HG03378 (cell line): ENCODE results near the gene AFF3.
"Not testable (repeated sequence)": the region's sequence is repeated elsewhere in the genome, so short reads cannot be mapped to it uniquely, and the experiment has no call there.

Experiments used
- ATAC-seq: cut with Tn5 transposase; IDR thresholded peaks from one replicate; pipeline ENCODE4 v1.9.1; 2021; ENCODE audit warnings: mild to moderate bottlenecking, moderate library complexity; ENCODE audit not compliant: unreplicated experiment

The AFF3 gene

DNA sequence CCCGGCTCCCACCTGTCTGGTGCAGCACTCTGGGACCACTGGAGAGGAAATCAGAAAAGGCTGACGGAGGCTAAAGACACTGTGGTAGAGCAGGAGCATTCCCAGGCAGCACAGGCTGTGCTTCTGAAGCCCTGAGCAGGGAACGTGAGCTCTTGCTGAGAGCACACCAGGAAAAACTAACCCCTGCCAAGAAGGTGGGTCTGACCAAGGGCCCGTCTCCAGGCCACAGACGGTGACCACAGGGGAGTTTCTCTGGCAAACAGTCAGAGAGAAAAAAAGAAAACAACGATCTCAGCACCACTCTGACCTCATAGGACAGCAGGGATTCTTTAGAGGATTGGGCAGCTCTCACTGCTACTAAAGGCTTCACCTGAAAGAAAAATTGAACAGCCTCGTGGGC is 201.4 kb downstream of the AFF3 start:
- no peak for ATAC-seq

DNA sequence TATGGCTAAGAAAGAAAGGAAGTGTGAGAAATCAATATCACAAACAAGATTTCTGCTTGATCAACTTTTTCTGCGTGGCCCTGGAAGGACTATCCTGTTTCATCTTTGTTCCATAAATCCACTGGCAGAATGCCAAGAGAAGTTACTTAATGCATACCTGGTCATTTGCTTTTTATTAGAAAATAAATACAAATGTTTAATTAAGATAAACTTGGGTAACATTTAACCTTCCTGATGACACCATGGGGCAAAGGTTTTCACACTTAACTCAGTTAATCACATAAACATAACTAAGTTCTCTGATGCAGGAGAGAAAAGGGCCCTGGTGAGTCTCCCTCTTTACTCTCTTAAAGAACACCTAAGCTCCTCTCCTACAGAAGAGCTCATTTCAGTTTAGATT is 203.3 kb downstream of the AFF3 start:
- ATAC-seq = no peak

DNA sequence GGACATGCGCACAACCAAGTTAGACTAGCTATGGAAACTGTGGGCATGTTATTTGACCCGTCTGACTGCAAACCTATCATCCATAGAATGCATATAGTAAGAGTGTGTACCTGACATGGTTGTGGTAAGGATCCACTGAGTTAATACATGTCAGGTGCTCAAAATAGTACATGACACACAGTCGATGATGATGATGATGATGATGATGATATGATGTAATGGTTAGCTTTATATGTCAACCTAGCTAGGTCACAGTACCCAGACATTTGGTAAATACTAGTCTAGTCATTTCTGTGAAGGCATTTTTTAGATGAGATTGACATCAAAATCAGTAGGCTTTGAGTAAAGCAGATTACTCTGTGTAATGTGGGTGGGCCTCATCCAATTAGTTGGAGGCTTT is 204.1 kb downstream of the AFF3 start:
- ATAC-seq = no peak

DNA sequence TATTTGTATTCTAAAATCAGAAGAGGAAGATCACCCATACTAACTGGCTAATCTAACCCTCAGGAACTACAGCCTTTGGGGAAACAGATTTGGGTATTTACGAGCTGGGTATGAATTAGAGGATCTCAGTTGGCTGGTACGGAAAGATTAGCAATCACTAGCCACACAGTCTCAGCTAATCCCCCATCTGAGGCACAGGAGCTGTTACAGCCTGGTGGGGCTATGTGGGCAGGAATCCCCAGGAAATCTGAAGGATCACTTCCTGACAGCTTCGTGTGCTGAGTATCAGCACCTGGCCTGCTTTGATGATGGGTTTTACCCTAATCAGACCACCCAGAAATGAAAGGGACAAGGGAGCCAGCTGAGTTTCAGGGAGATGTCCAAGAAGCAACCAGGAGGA is 206.3 kb downstream of the AFF3 start:
- no peak for ATAC-seq

DNA sequence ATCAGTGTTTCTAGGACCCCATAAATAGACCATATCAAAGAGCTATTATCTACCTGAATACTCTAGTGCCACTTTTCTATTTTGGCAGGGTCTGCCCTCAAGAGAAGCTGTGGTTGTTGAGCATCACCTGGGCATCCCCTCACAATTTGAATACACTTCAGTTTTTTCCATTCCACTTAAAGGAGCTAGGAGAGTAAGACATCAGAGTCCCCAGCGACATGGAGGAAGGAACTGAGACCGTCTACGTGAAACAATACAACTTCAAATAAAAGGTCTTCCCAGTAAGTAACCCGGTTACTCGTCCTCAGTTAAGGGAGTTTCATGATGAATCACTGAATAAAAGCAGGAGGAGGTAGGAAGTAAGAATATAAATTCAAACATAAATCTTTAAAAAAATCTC is 206.7 kb downstream of the AFF3 start:
- ATAC-seq = no peak

DNA sequence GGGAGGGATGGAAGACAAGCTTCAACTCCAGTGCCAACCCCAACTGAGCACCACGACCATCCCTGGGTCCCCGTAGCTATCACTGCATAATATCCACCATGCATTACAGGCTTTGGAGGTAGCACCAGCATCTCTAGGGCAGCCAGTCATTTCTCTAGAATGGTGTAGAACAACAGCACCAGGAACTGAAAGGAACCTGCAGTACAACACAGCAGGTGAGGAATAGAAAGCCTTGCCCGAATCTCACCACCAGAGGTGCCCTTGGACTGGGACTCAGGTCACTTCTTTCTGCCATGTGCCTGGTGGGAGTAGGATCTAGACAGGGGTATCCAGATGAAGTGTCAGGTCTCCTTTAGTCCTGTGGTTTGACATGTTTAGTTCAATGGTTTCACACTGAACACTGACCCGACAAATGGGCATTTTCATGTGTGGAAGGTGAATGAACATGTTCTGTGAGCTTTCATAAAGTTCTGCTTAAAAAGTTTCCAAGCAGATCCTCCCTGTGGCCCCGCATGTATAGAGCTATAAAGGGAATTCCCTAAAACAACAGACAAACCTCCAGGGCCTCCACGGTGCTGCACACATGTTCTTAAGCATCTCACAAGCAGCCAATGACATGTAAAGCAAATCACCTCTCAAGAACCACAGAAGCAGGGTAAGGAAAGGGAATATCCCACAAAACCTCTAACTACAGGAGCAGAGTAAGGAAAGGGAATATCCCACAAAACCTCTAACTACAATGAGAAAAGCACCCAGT is 208.3 kb downstream of the AFF3 start:
- no peak for ATAC-seq

DNA sequence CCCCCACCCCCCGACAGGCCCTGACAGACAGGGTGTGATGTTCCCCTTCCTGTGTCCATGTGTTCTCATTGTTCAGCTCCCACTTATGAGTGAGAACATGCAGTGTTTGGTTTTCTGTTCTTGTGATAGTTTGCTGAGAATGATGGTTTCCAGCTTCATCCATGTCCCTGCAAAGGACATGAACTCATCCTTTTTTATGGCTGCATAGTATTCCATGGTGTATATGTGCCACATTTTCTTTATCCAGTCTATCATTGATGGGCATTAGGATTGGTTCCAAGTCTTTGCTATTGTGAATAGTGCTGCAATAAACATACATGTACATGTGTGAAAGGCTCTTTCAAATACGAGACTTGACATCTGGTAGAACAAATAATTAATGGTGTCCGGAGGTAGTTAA is 208.9 kb downstream of the AFF3 start:
- not testable (repeated sequence) for ATAC-seq

DNA sequence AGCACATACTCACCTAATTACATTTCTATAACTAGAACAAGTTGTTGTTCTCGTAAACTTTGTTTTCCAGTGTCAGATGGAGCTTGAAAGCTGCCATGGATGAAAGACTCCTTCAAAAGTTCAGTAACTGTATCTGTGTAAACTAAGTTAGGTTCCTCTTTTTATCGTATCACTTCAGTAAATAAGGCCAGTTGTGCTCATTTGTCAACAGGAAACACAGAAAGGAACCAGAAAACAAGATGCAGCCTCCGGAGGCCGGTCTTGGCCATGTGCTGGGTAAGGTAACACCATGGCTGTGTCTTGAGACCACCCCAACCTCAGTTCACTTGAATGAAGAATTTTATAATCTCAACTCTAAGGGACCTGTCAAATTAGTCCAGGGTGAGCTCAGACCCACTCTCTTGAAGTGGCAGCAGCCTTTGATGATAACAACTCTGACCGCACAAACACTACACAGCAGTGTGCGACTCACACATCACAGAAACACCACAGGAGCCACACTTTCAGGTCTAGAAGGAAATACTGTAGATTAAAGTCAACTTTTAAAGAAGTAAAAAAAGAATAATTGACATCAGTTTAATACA is 213.8 kb downstream of the AFF3 start:
- no peak for ATAC-seq

DNA sequence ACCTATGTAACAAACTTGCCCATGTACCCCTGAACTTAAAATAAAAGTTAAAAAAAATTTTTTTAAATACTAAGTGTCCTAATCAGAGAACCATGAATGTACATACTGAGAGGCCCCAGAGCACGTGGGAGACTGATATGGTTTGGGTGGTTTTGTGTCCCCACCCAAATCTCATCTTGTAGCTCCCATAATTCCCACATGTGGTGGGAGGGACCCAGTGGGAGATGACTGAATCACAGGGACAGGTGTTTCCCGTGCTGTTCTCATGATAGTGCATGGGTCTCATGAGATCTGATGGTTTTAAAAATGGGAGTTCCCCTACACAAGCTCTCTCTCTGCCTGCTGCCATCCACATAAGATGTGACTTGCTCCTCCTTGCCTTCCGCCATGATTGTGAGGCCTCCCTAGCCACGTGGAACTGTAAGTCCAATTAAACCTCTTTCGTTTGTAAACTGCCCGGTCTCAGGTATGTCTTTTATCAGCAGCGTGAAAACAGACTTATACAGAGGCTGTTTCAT is 214.6 kb downstream of the AFF3 start:
- not testable (repeated sequence) for ATAC-seq

DNA sequence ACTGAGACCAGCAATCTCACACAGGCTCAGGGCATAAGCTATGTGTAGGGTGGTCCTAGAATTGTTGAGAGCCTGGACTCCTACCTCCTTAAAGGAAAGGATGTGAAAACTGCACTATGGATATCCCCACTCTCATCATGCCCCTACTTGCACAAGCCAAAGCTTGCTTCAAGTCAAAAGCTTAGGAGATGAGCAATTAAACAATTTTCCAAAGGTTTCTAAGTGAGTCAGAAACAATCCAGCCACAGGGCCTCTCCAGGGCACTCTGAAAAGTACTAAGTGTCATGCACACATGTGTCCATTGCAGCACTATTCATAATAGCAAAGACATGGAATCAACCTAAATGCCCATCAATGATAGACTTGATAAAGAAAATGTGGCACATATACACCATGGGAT is 215.4 kb downstream of the AFF3 start:
- no peak for ATAC-seq

DNA sequence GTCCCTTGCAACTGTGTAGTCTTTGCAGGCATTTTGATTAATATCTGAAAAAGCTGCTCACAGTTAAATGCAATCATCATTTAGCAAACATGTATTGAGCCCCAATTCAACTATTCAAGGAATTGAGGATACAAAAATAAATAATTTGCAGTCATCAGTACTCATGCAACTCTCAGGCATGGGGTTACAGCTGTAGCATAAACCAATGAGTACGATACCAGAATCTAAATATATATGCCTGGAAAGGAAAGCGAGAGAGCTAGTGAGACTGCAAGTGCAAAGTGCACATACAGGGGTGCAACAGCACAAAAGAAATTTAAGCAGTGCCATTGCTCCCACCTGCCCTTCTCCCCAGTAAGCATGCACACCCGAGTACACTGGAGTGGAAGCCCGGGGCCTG is 216.4 kb downstream of the AFF3 start:
- no peak for ATAC-seq

DNA sequence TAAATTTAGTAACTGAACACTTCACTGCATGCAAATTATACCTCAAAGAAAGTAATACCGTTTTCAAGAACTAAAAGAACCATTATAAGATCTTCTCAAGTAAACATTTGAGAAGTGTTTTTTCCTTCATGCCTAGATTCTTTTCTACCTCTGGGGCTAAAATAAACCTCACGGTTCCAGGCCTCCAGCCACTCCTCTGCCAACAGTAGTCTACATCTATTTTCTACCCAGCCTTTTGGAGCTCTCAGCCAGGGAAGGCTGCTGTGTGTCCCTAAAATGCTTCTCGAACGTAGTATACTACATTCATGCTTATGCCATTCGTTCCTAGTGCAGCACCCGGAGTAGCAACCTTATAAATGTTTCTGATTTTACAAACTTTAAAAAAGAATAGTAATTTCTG is 219.7 kb downstream of the AFF3 start:
- no peak for ATAC-seq

DNA sequence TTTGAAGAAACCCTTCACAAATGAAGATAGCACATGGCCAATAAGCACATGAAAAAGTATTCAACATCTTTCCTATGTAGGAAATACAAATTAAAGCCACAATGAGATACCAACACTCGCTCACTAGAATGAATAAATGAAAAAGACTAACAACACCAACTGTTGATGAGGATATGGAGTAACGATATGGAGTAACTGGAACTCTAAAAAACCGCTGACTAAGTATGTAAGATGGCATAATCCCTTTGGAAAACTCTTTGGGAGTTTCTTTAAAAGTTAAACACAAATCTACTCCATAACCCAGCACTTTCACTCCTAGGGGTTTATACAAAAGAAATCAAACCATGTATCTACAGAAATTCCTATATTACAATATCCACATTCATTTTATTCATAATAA is 220.5 kb downstream of the AFF3 start:
- ATAC-seq = no peak

DNA sequence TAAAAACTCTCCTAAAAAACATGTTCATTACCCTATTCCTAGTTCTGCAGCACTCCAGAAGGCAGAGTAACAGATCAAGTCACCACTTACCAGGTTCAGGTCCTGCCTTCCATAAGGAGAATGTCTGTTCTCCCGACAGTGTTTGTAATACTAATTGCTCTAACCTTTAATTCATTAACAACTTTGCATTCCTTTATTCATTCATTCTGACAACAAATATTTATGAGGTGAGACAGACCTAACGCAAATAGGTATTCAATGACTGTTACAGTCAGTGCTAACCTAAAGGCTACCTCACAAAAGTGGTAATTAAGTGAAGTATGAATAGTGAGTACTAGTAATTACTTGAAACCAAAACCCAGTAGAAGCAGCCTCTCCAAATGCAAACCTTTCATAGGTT is 224.0 kb downstream of the AFF3 start:
- ATAC-seq = no peak

DNA sequence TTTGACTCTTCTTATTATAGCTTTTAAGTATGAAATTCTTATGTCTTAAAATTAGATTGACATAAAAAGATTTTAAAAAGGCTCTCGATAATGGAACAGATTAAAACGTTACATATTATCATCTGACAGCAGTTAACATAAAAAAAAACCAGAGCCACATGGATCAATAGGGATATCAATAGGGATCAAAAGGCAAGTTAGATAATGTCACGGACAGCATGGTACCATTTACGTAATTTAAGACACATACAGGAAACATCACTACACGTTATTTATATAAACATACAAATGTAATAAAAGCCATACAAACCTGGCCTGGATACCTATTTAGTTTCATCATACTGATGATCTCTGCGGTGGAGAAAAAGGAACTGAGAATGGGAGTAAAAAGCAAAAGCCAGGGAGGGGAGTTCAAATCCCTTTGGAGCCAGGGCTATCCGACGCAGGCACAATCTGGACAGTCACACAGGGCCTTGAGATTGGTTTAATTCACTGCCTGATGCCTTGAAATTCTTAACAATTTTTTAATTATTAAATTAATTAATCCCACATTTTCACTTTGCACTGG is 227.2 kb downstream of the AFF3 start:
- ATAC-seq = no peak

DNA sequence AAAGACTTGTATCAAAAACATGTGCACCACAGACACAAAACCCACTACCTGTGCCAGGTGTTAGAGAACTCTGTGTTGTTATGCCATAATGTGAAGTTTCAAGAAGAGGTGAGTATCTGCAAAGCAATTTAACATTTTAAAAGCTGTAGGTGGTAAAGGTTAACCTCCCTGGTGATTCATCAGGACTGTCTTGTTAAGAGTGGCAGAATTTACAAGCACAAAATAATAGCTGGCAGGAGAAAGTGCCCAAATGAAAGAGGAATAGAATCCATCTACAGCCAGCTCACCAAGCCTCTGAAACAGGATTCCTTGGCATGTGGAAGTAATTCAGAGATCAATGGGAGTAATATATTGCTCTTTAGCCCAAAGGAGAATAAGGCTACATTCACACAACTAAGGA is 230.7 kb downstream of the AFF3 start:
- no peak for ATAC-seq

DNA sequence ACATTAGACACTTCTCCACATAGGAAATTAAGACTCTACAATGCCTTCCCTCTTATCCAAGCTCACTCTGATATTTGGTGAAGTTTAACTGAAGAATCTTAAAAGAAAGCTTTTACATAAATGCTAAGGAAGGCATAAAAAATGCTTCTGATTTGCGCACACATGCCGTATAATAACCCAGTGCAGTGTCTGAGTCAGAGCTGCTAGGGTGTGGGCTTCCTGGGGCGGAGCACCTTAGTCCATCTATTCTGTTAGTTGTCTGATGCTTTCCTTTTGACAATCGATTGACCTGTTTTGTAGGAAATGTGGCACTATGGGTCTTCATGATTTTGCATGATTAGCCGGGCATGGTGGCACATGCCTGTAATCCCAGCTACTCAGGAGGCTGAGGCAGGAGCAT is 231.5 kb downstream of the AFF3 start:
- ATAC-seq = no peak

DNA sequence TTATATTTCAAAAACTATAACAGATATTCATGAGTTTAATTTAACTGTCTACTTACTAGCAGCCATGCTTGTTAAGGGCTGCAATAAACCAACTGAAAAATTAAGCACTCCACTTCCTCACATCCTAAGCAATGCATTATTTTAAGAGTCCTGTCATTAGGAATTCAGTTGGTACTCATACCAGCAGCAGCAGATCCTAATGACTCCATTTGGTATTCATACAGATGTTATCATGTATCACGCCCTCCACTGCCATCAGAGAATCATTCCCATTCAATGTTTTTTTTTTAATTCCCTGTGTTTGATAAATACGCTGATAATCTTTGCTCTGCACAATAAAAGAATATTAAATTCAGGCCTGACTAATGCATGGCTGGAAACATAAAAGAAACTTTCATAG is 236.8 kb downstream of the AFF3 start:
- no peak for ATAC-seq

DNA sequence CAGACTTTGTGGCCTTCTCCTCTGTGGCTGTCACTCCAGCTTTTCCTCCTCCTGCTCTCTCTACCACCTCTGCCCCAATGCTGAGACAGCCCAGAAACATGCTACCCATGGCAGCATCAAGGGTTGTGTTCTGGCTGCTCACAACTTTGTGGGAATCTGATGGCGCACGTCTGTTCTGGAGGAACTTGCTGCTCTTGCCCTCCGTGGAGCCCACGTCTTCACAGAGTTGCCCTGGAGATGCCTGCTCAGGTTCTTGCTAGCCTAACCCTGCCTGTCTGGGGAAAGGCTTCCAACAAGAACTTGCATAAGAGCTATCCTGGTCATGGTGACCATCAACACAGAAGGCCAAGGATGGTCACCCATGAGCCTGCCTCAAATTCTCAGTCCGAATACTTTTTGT is 237.4 kb downstream of the AFF3 start:
- no peak for ATAC-seq

DNA sequence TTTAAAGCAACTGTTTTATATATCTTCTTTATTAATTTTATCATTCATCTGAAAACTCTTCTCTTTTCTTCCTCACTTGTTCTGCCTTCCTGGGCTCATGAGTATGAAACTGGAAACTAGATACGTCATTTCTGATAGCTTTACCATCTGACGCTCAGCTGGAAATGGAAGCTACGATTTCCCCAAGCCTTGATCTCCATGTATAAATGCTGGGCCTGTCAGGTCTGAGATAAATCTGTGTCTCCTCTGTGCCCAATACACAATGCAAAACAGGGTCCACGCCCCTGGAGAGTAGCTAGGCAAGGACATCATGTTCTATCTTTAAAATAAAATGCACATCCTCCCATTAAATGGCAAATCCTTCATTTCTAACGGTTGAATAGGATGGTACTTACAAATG is 238.4 kb downstream of the AFF3 start:
- no peak for ATAC-seq

DNA sequence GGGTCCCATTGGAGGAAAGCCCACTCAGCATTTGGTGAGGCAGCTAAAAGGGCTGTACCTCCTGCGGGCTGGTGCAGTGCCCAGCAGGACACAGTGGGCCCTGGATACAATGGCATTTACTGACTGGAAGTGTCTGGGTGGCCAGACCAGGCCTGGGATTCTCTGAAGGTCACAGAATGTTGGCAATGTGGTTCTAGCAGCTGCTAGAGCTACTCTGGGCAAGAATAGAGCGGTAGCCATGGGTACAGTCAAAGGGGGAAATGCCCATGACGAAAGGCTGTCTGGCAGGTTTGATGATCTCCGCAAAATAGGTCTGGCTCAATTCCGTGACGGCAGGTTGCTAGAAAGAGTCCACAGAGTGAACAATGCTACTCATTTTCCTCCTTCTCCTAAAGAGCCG is 241.8 kb downstream of the AFF3 start:
- no peak for ATAC-seq

DNA sequence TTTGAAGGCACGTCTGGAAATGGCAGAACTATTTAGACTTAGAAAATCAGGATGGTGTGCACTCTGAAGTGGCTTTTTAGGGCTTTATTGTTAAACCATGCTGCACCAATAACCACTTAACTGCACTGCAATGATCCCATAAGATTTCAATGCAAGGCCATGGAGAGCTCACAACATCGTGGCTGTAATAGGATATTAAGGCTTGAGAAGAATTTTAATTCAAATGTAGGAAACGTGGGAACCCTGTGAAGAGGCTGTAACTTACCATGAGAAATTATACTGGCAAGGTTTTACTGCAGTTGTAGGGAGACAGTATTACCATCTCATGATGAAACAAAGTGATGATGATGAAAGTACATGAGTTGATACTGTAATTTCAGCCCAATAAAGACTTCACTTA is 242.5 kb downstream of the AFF3 start:
- ATAC-seq = no peak
